Measurements from ENCODE around the gene MC5R. TPM values are rescaled to one million over a fixed set of nuclear protein-coding genes. Genes with fewer than 3 reads are reported as not detected.

MC5R gene
- total RNA-seq, 1 experiment from 2014 or later = not detected

DNA sequence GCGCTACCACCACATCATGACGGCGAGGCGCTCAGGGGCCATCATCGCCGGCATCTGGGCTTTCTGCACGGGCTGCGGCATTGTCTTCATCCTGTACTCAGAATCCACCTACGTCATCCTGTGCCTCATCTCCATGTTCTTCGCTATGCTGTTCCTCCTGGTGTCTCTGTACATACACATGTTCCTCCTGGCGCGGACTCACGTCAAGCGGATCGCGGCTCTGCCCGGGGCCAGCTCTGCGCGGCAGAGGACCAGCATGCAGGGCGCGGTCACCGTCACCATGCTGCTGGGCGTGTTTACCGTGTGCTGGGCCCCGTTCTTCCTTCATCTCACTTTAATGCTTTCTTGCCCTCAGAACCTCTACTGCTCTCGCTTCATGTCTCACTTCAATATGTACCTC, 2.3 kb downstream of the MC5R start:
- Histone ChIP-seq H3K27me3 (ENCODE audit: insufficient read depth, low read length) (no peaks in the 10 kb centered on the region; the same call in 1 of the 2 replicates), H4K5ac (ENCODE audit: insufficient read length, low read depth, low read length) (no peak overlapping the region), H3K23ac (ENCODE audit: insufficient read length, low read depth, low read length) (no peak overlapping the region), H4K20me1 (ENCODE audit: control insufficient read depth, insufficient read depth, insufficient read length) (no peaks in the 10 kb centered on the region), H2BK5ac (ENCODE audit: insufficient read length, low read length) (no peak overlapping the region), H2BK15ac (ENCODE audit: low read depth, low read length) (no peak overlapping the region), H3K14ac (ENCODE audit: insufficient read depth, low read length) (no peak overlapping the region; the same call in 1 of the 2 replicates), H3K9me3 (ENCODE audit: control insufficient read depth, low read depth, low read length) (no peaks in the 10 kb centered on the region), H4K8ac (replicated peaks; ENCODE audit: insufficient read length, low read depth, low read length) (no peak overlapping the region), H3K23me2 (ENCODE audit: insufficient read length, low read depth, low read length, poor library complexity, severe bottlenecking) (no peaks in the 10 kb centered on the region), H2BK120ac (ENCODE audit: low read depth, low read length, poor library complexity, severe bottlenecking) (no peak overlapping the region), H3K27ac (ENCODE audit: insufficient read length, low read depth, low read length) (no peak overlapping the region), H3K79me1 (ENCODE audit: insufficient read depth, low read depth, low read length, poor library complexity, severe bottlenecking) (no peaks in the 10 kb centered on the region), H3K9ac (ENCODE audit: extremely low read depth, insufficient read length, low read length) (no peak overlapping the region), H3K18ac (ENCODE audit: insufficient read length, low read depth, low read length) (no peak overlapping the region), H3T11ph (ENCODE audit: low read length) (no peak overlapping the region), H2BK20ac (ENCODE audit: low read depth, low read length, poor library complexity, severe bottlenecking) (no peak overlapping the region), H3K56ac (ENCODE audit: insufficient read length, low read depth, low read length) (no peak overlapping the region), H3K4me2 (ENCODE audit: insufficient read depth, insufficient read length, low read length) (no peak overlapping the region), H2BK12ac (ENCODE audit: insufficient read length, low read depth, low read length) (no peak overlapping the region), H4K91ac (ENCODE audit: insufficient read length, low read depth, low read length) (no peak overlapping the region), H2AFZ (ENCODE audit: low read length) (no peak overlapping the region), H3K4me1 (ENCODE audit: insufficient read depth, low read length) (no peaks in the 10 kb centered on the region), H2AK5ac (ENCODE audit: insufficient read length, low read length) (no peak overlapping the region), H3K4ac (ENCODE audit: low read depth, low read length) (no peak overlapping the region), H3K79me2 (ENCODE audit: insufficient read depth, low read length) (no peaks in the 10 kb centered on the region)
- Mint-ChIP-seq H3K27ac (no peak overlapping the region), H3K9me3 (peaks cover 7 to 8% of the 10 kb centered on the region in 2 experiments; a peak in 3 of 5 replicates), H3K4me1 (peaks cover 4 to 8% of the 10 kb centered on the region in 2 experiments), H3K27me3 (ENCODE audit: low read depth) (peaks cover 31% of the 10 kb centered on the region), H3K36me3 (ENCODE audit: insufficient read depth in 1 of 3, low read depth in 3 of 3) (peaks cover 0 to 6% (median 5%) of the 10 kb centered on the region in 3 experiments; a peak in 3 of 7 replicates), H3K4me3 (no peak overlapping the region)
- WGBS (ENCODE audit: extremely low coverage, insufficient read length, low lambda C conversion rate) = no CpG with 5 or more reads among the region's 26 CpGs
- no peak for DNase-seq
- TF ChIP-seq, protein P1, sequence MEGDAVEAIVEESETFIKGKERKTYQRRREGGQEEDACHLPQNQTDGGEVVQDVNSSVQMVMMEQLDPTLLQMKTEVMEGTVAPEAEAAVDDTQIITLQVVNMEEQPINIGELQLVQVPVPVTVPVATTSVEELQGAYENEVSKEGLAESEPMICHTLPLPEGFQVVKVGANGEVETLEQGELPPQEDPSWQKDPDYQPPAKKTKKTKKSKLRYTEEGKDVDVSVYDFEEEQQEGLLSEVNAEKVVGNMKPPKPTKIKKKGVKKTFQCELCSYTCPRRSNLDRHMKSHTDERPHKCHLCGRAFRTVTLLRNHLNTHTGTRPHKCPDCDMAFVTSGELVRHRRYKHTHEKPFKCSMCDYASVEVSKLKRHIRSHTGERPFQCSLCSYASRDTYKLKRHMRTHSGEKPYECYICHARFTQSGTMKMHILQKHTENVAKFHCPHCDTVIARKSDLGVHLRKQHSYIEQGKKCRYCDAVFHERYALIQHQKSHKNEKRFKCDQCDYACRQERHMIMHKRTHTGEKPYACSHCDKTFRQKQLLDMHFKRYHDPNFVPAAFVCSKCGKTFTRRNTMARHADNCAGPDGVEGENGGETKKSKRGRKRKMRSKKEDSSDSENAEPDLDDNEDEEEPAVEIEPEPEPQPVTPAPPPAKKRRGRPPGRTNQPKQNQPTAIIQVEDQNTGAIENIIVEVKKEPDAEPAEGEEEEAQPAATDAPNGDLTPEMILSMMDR (conservative IDR thresholded peaks at IDR 0.05) = no peak

Measured in H9 (cell line).